Measurements from ENCODE around the gene CLSTN1.

Gene CLSTN1

GRCh38 chr1:9844106-9844505 lies 20.3 kb upstream of the CLSTN1 start:
- no peak overlapping the region for H3K4me3 ChIP-seq (ENCODE audit: insufficient read depth, low read length, poor library complexity, severe bottlenecking)
- H3K27me3 ChIP-seq (ENCODE audit: low read length): no peaks in the 10 kb centered on the region
- no peak overlapping the region for H3K27ac ChIP-seq (ENCODE audit: low read depth, low read length)

GRCh38 chr1:9843576-9843945 lies 19.8 kb upstream of the CLSTN1 start:
- no peak overlapping the region for H2AFZ ChIP-seq (ENCODE audit: low read depth, low read length, severe bottlenecking)
- no peaks in the 10 kb centered on the region for H3K79me2 ChIP-seq (ENCODE audit: insufficient read depth, low read length)
- H3K27ac ChIP-seq (ENCODE audit: low read depth, low read length): no peak overlapping the region

More at GRCh38 chr1:9844106-9844505, 20.3 kb upstream of the CLSTN1 start:
- H3K9me2 ChIP-seq (replicated peaks; ENCODE audit: insufficient read depth, low read length): no peaks in the 10 kb centered on the region
- no peaks in the 10 kb centered on the region for H3K79me2 ChIP-seq (ENCODE audit: insufficient read depth, low read length)
- no peaks in the 10 kb centered on the region for H3K36me3 ChIP-seq (ENCODE audit: low read length)
- H3K9me3 ChIP-seq (ENCODE audit: insufficient read depth, low read length): no peaks in the 10 kb centered on the region
- H2AFZ ChIP-seq (ENCODE audit: low read depth, low read length, severe bottlenecking): no peak overlapping the region
- H4K20me1 ChIP-seq (ENCODE audit: low read depth, low read length): no peaks in the 10 kb centered on the region
- no peak overlapping the region for H3K9ac ChIP-seq (ENCODE audit: low read length)
- no peak overlapping the region for H3K4me2 ChIP-seq (ENCODE audit: low read depth, low read length, poor library complexity, severe bottlenecking)
- TF ChIP-seq, protein P1, sequence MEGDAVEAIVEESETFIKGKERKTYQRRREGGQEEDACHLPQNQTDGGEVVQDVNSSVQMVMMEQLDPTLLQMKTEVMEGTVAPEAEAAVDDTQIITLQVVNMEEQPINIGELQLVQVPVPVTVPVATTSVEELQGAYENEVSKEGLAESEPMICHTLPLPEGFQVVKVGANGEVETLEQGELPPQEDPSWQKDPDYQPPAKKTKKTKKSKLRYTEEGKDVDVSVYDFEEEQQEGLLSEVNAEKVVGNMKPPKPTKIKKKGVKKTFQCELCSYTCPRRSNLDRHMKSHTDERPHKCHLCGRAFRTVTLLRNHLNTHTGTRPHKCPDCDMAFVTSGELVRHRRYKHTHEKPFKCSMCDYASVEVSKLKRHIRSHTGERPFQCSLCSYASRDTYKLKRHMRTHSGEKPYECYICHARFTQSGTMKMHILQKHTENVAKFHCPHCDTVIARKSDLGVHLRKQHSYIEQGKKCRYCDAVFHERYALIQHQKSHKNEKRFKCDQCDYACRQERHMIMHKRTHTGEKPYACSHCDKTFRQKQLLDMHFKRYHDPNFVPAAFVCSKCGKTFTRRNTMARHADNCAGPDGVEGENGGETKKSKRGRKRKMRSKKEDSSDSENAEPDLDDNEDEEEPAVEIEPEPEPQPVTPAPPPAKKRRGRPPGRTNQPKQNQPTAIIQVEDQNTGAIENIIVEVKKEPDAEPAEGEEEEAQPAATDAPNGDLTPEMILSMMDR (IDR thresholded peaks at IDR 0.05; ENCODE audit: insufficient read depth, low read length, poor library complexity, severe bottlenecking): no peak
- TF ChIP-seq EZH2phosphoT487 (conservative IDR thresholded peaks at IDR 0.05; ENCODE audit: low read length): no peak
- H3F3A ChIP-seq (ENCODE audit: insufficient read depth): peaks cover 8% of the 10 kb centered on the region

GRCh38 chr1:9842781-9843575 lies 19.2 kb upstream of the CLSTN1 start:
- H3K36me3 ChIP-seq (ENCODE audit: low read length): no peaks in the 10 kb centered on the region
- no peak overlapping the region for H3K4me3 ChIP-seq (ENCODE audit: insufficient read depth, low read length, poor library complexity, severe bottlenecking)
- H3K27me3 ChIP-seq (ENCODE audit: low read length): no peaks in the 10 kb centered on the region
- H3K9ac ChIP-seq (ENCODE audit: low read length): no peak overlapping the region
- peaks cover 5% of the 10 kb centered on the region; the same call in 1 of the 2 replicates for H3F3A ChIP-seq (ENCODE audit: insufficient read depth)
- H3K9me3 ChIP-seq (ENCODE audit: insufficient read depth, low read length): no peaks in the 10 kb centered on the region
- H3K9me2 ChIP-seq (replicated peaks; ENCODE audit: insufficient read depth, low read length): no peaks in the 10 kb centered on the region
- no peak overlapping the region for H3K27ac ChIP-seq (ENCODE audit: low read depth, low read length)
- TF ChIP-seq, protein P1 (IDR thresholded peaks at IDR 0.05; ENCODE audit: insufficient read depth, low read length, poor library complexity, severe bottlenecking): no peak
- no peak for TF ChIP-seq EZH2phosphoT487 (conservative IDR thresholded peaks at IDR 0.05; ENCODE audit: low read length)
- H3K79me2 ChIP-seq (ENCODE audit: insufficient read depth, low read length): no peaks in the 10 kb centered on the region
- no peak overlapping the region for H3K4me2 ChIP-seq (ENCODE audit: low read depth, low read length, poor library complexity, severe bottlenecking)
- H4K20me1 ChIP-seq (ENCODE audit: low read depth, low read length): no peaks in the 10 kb centered on the region
- no peak overlapping the region for H2AFZ ChIP-seq (ENCODE audit: low read depth, low read length, severe bottlenecking)

More at GRCh38 chr1:9843576-9843945, 19.8 kb upstream of the CLSTN1 start:
- Histone ChIP-seq H3K4me3 (ENCODE audit: insufficient read depth, low read length, poor library complexity, severe bottlenecking) (no peak overlapping the region), H4K20me1 (ENCODE audit: low read depth, low read length) (no peaks in the 10 kb centered on the region), H3K9ac (ENCODE audit: low read length) (no peak overlapping the region), H3K9me2 (replicated peaks; ENCODE audit: insufficient read depth, low read length) (no peaks in the 10 kb centered on the region), H3K4me2 (ENCODE audit: low read depth, low read length, poor library complexity, severe bottlenecking) (no peak overlapping the region), H3F3A (ENCODE audit: insufficient read depth) (peaks cover 6% of the 10 kb centered on the region; the same call in 1 of the 2 replicates), H3K36me3 (ENCODE audit: low read length) (no peaks in the 10 kb centered on the region), H3K9me3 (ENCODE audit: insufficient read depth, low read length) (no peaks in the 10 kb centered on the region), H3K27me3 (ENCODE audit: low read length) (no peaks in the 10 kb centered on the region)
- no peak for TF ChIP-seq EZH2phosphoT487 (conservative IDR thresholded peaks at IDR 0.05; ENCODE audit: low read length)
- TF ChIP-seq, protein P1 (IDR thresholded peaks at IDR 0.05; ENCODE audit: insufficient read depth, low read length, poor library complexity, severe bottlenecking): no peak
